Measurements from ENCODE around the gene SORCS2.

The SORCS2 gene

GRCh38 chr4:7330811-7331681, 138.7 kb downstream of the SORCS2 start:
- TF ChIP-seq FOXP2 (optimal IDR thresholded peaks at IDR 0.05; ENCODE audit: control extremely low read depth, extremely low read length, insufficient read depth) (no peak), EZH2 (IDR thresholded peaks at IDR 0.05) (no peak), POLR2AphosphoS5 (IDR thresholded peaks at IDR 0.05; ENCODE audit: borderline replicate concordance, low read depth, low read length) (no peak)

GRCh38 chr4:7331682-7332000, 139.3 kb downstream of the SORCS2 start:
- Histone ChIP-seq H3K9ac (ENCODE audit: insufficient read length) (no peak overlapping the region), H3K9me3 (ENCODE audit: low read depth, low read length) (no peaks in the 10 kb centered on the region), H3K36me3 (ENCODE audit: insufficient read depth, low read length) (no peaks in the 10 kb centered on the region), H3K4me3 (no peak overlapping the region), H3K27ac (no peak overlapping the region)
- TF ChIP-seq EZH2 (IDR thresholded peaks at IDR 0.05) (no peak), POLR2AphosphoS5 (IDR thresholded peaks at IDR 0.05; ENCODE audit: borderline replicate concordance, low read depth, low read length) (no peak), FOXP2 (optimal IDR thresholded peaks at IDR 0.05; ENCODE audit: control extremely low read depth, extremely low read length, insufficient read depth) (no peak)
- DNase-seq (ENCODE audit: low read depth, low spot score): no peak

More at GRCh38 chr4:7330811-7331681, 138.7 kb downstream of the SORCS2 start:
- no peak for DNase-seq (ENCODE audit: low read depth, low spot score)
- no peak overlapping the region for H3K4me3 ChIP-seq
- no peaks in the 10 kb centered on the region for H3K9me3 ChIP-seq (ENCODE audit: low read depth, low read length)
- no peaks in the 10 kb centered on the region for H3K36me3 ChIP-seq (ENCODE audit: insufficient read depth, low read length)
- H3K9ac ChIP-seq (ENCODE audit: insufficient read length): no peak overlapping the region
- no peak overlapping the region for H3K27ac ChIP-seq

DNA sequence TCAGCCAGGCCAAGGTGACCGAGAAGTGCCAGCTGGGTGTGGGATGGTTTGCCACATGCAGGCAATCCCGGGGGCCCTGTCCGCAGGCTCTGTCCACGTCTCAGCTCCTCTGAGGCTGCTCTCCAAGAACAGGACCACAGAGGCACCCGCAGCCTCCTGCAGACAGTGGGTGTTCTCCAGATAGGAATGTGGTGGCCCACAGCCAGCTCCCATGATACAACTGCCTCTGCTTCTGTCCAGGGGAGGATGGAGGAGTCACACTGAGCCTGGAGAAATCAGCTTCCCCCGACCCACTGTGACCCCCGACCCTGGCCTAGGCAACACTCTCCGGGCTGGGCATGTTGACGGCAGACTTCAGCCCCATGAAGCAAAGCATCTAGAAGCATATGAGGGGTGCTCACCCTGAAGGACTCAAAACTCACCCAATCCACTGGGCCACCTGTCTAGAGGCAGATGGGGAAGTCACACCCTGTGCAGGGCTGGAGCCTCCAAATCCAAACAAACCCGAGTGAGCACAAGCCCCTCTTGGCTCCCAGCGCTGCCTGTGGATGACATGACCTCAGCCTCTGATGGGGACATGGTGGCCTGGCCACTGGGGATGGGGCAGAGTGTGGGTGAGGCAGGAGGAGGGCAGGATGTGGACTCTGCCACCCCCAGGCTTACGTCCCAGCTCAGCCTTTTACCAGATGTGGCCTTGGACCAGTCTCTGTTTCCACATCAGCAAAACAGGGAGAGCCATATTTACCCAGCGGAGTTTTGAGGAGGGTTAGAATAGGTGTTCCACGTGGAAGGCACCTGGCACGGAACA, 140.1 kb downstream of the SORCS2 start:
- no peaks in the 10 kb centered on the region for H3K36me3 ChIP-seq (ENCODE audit: insufficient read depth, low read length)
- no peak overlapping the region for H3K4me3 ChIP-seq
- H3K9me3 ChIP-seq (ENCODE audit: low read depth, low read length): no peaks in the 10 kb centered on the region
- H3K9ac ChIP-seq (ENCODE audit: insufficient read length): no peak overlapping the region
- TF ChIP-seq POLR2AphosphoS5 (IDR thresholded peaks at IDR 0.05; ENCODE audit: borderline replicate concordance, low read depth, low read length) (no peak), FOXP2 (optimal IDR thresholded peaks at IDR 0.05; ENCODE audit: control extremely low read depth, extremely low read length, insufficient read depth) (no peak), EZH2 (IDR thresholded peaks at IDR 0.05) (no peak)
- H3K27ac ChIP-seq: no peak overlapping the region
- no peak for DNase-seq (ENCODE audit: low read depth, low spot score)

DNA sequence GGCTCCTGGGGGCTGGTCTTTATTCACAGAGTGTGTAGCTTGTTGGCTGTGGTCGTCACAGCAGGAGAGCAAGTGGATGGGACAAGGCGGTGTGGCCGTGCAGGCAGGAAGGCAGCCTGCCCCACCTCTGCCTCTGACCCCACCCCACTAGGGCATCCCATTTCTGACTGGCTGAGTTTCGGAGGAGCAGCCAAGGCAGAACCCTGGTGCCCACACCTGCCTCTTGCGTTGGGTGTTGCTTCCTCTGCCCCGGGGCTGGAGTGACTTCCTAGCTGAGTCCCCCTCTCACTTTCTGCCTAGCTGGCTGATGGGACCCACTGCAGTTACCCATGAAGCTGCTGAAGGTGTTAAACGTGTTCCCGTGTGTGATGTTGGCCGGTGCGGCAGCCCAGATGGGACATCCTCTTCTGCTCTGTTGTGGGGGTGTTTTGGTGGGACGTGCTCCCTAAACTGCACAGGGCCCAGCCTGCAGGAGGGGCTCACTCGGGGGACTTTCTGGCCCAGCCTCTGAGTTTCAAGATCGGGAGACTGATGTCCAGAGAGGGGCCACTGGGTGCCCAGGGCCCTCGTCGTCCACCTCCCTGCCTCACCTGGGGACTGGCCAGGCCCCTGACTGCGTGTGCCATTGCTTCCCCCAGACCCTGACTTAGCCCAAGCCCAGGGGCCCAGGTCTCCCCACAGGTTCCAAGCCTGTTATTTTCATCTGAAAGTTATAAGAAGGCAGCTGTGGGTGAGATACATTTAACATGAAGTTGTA, 140.9 kb downstream of the SORCS2 start:
- no peaks in the 10 kb centered on the region for H3K9me3 ChIP-seq (ENCODE audit: low read depth, low read length)
- H3K9ac ChIP-seq (ENCODE audit: insufficient read length): no peak overlapping the region
- no peak overlapping the region for H3K27ac ChIP-seq
- DNase-seq (ENCODE audit: low read depth, low spot score): no peak
- TF ChIP-seq FOXP2 (optimal IDR thresholded peaks at IDR 0.05; ENCODE audit: control extremely low read depth, extremely low read length, insufficient read depth) (no peak), EZH2 (IDR thresholded peaks at IDR 0.05) (no peak), POLR2AphosphoS5 (IDR thresholded peaks at IDR 0.05; ENCODE audit: borderline replicate concordance, low read depth, low read length) (no peak)
- H3K4me3 ChIP-seq: no peak overlapping the region
- H3K36me3 ChIP-seq (ENCODE audit: insufficient read depth, low read length): no peaks in the 10 kb centered on the region

- DNase-seq (ENCODE audit: low read depth, low spot score): no peak
- Histone ChIP-seq H3K4me3 (no peak overlapping the region), H3K9me3 (ENCODE audit: low read depth, low read length) (no peaks in the 10 kb centered on the region), H3K27ac (no peak overlapping the region), H3K9ac (ENCODE audit: insufficient read length) (no peak overlapping the region), H3K36me3 (ENCODE audit: insufficient read depth, low read length) (no peaks in the 10 kb centered on the region)
- no peak for TF ChIP-seq POLR2AphosphoS5 (IDR thresholded peaks at IDR 0.05; ENCODE audit: borderline replicate concordance, low read depth, low read length)
- TF ChIP-seq EZH2 (IDR thresholded peaks at IDR 0.05): no peak
- no peak for TF ChIP-seq FOXP2 (optimal IDR thresholded peaks at IDR 0.05; ENCODE audit: control extremely low read depth, extremely low read length, insufficient read depth)
Measured at GRCh38 chr4:7333801-7334421, 141.6 kb downstream of the SORCS2 start.

DNA sequence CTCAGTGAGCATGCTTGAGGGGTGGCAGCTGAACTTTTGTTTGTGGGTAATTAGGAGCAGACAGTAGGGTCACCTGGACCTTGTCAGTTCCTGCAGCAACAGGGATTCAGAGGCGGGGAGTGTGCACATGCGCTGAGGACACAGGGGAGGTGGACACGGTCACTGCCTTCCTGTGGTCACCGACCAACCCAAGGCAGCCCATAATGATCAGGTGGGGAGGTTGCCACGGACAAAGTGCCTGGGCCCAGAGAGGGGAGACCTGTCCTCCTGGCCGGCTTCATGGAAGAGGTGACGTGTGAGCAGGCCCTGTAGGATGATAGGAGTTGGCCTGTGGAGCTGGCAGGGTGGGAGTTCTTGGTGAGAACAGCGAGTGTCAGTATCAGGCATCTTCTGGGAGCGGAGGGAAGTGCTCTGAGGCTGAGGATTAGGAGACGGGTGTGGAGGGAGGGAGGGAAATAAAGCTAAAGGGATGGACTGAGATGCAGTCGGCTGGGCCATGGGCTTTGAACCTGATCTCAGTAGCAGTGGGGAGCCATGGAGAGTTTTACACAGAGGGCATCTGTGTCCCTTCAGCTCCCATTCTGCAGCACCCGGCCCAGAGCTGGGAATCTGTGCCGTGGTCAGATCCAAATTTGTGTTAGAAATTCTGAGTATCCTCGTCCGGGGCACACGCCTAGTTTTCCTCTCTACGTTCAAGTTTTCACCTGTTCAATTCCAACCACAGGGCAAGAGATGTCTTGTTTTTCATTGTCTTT, 142.4 kb downstream of the SORCS2 start:
- Histone ChIP-seq H3K4me3 (no peak overlapping the region), H3K9ac (ENCODE audit: insufficient read length) (no peak overlapping the region), H3K9me3 (ENCODE audit: low read depth, low read length) (no peaks in the 10 kb centered on the region), H3K27ac (no peak overlapping the region), H3K36me3 (ENCODE audit: insufficient read depth, low read length) (no peaks in the 10 kb centered on the region)
- TF ChIP-seq FOXP2 (optimal IDR thresholded peaks at IDR 0.05; ENCODE audit: control extremely low read depth, extremely low read length, insufficient read depth): no peak
- TF ChIP-seq POLR2AphosphoS5 (IDR thresholded peaks at IDR 0.05; ENCODE audit: borderline replicate concordance, low read depth, low read length): no peak
- TF ChIP-seq EZH2 (IDR thresholded peaks at IDR 0.05): no peak
- DNase-seq (ENCODE audit: low read depth, low spot score): no peak

DNA sequence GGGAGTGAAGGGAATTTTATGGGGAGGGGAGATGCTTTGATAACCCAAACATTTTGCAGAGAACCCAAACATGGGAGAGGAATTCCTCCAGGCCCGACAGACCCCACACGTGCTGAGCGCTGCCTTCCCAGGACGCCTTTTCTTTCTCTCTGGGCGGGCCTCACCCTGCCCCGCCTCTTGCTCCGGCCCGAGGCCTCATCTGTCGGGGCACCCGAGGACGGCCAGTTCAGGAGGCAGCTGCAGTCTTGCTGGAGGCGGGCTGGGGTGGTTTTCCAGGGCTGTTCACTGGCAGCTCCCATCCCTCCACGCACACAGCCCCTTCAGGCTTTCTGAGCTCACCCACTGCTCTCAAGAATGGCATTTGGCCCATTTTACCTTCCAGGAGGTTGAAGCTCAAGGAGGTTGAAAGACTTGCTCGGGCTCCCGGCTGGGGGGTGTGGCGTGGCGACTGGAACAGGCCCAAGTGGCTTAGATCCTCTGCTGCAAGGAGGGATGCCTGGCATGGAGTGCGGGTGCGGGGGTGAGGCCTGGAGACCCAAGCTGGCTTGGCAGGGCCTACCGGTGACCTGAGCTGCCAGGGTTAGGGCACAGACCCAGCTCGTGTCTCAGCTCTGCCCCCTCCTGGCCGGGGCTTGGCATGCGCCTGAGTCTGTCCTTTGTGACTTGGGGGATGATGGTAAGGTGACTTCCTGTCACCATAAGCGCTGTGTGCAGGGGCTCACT, 143.2 kb downstream of the SORCS2 start:
- Histone ChIP-seq H3K27ac (no peak overlapping the region), H3K4me3 (no peak overlapping the region), H3K9ac (ENCODE audit: insufficient read length) (no peak overlapping the region), H3K9me3 (ENCODE audit: low read depth, low read length) (no peaks in the 10 kb centered on the region), H3K36me3 (ENCODE audit: insufficient read depth, low read length) (no peaks in the 10 kb centered on the region)
- DNase-seq (ENCODE audit: low read depth, low spot score): no peak
- no peak for TF ChIP-seq FOXP2 (optimal IDR thresholded peaks at IDR 0.05; ENCODE audit: control extremely low read depth, extremely low read length, insufficient read depth)
- no peak for TF ChIP-seq EZH2 (IDR thresholded peaks at IDR 0.05)
- TF ChIP-seq POLR2AphosphoS5 (IDR thresholded peaks at IDR 0.05; ENCODE audit: borderline replicate concordance, low read depth, low read length): no peak

Measured in SK-N-MC (cell line).